GM20431 (cell line): ENCODE data around the gene DGCR6L.
"Not testable (repeated sequence)": the region's sequence is repeated elsewhere in the genome, so short reads cannot be mapped to it uniquely, and the experiment has no call there.

Experiments used
- in situ Hi-C: fragments of 300-500 bp; cut with MseI, MboI; formaldehyde crosslinking; loops from one replicate; pipeline ENCODE4 v1.15.0; 2020; ENCODE audit warnings: low sequenced_read_pairs; ENCODE audit not compliant: unreplicated experiment

DGCR6L gene

DNA sequence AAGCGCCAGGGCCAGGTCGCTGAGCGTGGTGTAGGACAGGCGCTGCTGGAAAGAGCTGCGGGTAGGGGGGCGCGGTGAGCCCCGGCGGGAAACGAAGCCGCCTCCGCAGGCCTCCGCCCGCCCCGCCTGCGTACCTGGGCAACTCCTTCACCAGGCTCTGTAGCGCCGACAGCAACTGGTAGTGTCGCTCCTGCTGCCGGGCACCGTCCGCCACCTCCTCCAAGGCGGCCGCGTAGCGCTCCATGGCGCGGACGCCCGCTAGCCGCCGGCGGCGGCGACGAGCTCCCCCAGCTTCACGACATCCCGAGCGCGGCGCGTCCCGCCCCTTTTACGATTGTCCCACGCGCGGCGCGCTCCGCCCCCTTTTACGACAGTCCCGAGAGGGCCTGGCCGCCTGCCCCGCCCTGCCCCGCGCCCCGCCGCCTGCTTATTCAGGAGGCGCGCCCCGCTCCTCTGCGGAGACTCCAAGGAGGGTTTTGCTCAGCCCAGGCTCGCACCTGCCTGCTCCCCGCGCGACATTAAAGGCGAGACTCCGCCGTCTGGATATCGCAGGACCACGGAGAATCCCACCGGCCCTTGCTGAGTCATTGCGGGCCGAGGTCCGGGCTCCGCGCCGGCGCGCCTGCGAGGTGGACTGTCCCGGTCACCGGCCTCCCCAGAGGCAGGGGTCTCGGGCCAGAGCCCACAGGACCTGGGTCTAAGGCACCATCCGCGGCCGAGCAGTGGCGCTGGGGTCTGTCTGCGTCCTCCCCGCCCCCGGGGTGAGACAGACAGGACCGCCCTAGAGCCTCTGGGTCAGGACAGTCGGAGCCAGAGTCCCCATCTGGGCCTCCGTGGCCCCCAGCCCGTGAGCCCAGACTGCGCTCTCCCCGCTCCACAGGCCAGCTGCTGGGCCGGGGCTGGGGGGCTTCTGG, at the start of gene DGCR6L:
Gene DGCR6L, minus strand, starts transcription at position 316 of the 914 bp plus-strand sequence. Its CDS starts 72 bp downstream, at position 244.
- in situ Hi-C loops: no loop called here

DNA sequence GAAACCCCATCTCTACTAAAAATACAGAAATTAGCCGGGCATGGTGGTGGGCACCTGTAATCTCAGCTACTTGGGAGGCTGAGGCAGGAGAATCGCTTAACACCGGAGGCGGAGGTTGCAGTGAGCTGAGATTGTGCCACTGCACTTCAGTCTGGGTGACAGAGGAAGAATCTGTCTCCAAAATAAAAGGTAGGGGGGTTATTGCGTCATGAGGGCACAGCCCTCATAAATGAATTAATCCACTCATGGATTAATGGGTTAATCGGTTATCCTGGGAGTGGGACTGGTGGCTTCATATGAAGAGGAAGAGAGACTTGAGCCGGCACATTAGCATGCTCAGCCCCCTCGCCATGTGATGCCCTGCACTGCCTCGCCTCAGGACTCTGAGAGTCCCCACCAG, 49.0 kb upstream of the DGCR6L start:
- in situ Hi-C loops: not testable (repeated sequence)

DNA sequence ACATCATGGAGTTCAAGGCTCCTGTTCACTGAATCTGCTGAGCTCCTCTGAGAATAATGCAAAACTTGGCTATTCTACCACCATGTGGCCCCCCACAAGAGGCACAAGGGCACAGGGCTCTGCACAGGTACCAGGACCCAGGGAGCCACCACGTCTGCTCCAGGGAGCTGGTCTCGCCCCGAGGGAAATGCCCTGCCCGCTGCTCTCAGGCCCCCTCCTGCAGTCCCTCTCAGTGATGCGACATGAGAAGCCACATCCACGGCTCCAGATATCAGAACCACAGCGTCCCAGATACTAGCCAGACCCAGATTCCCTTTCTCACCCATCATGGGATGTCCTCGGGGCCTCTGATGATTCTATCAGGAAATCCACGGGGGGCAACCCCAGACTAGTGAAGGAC, 47.0 kb upstream of the DGCR6L start:
- in situ Hi-C loops: not testable (repeated sequence)

DNA sequence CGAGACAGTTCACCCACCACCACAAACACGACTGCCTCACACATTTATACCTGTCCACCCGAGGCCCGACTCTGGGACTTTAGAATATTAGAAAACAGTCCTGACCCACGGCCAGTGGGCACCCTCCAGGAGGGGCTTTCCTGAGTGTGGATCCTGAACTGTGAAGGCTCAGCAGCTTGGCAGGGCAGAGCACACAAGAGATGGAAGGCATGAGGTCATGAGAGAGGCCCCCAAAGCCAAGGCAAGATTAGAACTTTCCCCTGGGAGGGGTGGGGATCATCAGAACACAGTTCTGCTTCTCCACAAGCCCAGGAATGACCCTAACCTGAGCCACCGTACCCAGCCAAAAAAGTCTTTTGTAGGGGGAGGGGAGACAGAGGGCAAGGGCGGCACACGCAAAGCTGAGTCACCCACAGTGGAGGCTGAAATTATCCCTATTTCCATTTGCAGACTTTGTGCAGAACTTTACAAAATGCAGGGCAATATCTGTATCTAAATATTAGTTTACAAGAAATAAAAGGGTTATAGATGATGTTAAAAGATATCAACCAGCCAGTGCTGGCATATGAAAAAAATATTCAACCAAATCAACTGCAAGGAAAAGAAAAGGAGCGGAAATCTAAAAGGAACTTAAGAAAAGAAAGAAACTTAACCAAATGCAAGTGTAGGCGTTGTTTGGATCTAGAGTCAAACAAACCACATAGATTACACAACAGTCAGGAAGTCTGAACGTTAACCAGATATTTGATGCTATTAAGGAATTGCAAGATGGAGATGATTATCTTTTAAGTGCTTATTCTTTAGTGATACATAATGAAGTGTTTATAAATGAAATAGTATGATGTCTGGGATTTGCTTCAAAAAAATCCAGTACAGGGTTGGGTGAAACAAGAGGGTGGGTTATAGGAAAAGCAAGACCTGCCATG, 44.7 kb upstream of the DGCR6L start:
- in situ Hi-C loops: not testable (repeated sequence)

DNA sequence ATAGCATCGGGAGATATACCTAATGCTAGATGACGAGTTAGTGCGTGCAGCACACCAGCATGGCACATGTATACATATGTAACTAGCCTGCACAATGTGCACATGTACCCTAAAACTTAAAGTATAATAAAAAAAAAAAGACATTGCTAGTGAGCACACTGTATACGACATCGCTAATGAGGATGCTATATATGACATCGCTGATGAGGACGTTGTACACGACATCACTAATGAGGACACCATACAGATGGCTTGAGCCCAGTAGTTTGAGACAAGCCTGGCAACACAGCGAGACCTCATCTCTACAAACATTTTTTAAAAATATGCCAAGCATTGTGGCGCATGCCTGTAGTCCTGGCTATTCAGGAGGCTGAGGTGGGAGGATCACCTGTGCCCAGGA, 42.5 kb upstream of the DGCR6L start:
- in situ Hi-C loops: not testable (repeated sequence)

DNA sequence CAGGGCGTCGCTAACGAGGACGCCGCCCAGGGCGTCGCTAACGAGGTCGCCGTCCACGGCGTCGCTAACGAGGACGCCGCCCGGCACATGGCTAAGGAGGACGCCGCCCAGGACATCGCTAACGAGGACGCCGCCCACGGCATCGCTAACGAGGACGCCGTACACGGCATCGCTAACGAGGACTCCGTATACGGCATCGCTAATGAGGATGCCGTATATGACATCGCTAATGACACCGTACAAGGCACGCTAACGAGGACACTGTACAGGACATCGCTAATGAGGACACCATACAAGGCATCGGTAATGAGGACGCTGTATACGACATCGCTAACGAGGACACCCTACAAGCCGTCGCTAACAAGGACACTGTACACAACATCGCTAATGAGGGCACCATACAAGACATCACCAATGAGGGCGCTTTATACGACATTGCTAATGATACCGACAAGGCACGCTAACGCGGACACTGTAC, 41.9 kb upstream of the DGCR6L start:
- in situ Hi-C loops: not testable (repeated sequence)

DNA sequence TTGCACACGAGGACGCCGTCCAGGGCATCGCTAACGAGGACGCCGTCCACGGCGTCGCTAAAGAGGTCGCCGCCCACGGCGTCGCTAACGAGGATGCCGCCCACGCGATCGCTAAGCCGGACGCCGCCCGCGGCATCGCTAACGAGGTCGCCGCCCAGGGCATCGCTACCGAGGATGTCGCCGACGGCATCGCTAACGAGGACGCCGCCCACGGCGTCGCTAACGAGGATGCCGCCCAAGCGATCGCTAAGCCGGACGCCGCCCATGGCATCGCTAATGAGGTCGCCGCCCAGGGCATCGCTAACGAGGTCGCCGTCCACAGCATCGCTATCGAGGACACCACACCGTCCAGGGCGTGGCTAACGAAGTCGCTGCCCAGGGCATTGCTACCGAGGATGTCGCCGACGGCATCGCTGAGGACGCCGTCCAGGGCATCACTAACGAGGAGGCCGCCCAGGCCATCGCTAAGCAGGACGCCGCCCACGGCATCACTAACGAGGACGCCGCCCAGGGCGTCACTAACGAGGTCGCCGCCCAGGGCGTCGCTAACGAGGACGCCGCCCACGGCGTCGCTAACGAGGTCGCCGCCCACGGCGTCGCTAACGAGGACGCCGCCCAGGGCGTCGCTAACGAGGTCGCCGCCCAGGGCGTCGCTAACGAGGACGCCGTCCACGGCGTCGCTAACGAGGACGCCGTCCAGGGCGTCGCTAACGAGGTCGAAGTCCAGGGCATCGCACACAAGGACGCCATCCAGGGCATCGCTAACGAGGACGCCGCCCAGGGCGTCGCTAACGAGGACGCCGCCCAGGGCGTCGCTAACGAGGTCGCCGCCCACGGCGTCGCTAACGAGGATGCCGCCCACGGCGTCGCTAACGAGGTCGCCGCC, 41.2 kb upstream of the DGCR6L start:
- in situ Hi-C loops: not testable (repeated sequence)

DNA sequence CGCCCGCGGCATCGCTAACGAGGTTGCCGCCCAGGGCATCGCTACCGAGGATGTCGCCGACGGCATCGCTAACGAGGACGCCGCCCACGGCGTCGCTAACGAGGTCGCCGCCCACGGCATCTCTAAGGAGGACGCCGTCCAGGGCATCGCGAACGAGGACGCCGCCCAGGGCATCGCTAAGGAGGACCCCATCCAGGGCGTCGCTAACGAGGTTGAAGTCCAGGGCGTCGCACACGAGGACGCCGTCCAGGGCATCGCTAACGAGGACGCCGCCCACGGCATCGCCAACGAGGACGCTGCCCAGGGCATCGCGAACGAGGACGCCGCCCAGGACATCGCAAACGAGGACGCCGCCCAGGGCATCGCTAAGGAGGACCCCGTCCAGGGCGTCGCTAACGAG, 40.4 kb upstream of the DGCR6L start:
- in situ Hi-C loops: not testable (repeated sequence)

DNA sequence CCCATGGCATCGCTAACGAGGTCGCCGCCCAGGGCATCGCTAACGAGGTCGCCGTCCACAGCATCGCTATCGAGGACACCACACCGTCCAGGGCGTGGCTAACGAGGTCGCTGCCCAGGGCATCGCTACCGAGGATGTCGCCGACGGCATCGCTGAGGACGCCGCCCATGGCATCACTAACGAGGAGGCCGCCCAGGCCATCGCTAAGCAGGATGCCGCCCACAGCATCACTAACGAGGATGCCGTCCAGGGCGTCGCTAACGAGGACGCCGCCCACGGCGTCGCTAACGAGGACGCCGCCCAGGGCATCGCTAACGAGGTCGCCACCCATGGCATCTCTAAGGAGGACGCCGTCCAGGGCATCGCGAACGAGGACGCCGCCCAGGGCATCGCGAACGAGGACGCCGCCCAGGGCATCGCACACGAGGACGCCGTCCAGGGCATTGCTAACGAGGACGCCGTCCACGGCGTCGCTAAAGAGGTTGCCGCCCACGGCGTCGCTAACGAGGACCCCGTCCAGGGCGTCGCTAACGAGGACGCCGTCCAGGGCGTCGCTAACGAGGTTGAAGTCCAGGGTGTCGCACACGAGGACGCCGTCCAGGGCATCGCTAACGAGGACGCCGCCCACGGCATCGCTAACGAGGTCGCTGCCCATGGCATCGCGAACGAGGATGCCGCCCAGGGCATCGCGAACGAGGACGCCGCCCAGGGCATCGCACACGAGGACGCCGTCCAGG, 38.8 kb upstream of the DGCR6L start:
- in situ Hi-C loops: not testable (repeated sequence)

DNA sequence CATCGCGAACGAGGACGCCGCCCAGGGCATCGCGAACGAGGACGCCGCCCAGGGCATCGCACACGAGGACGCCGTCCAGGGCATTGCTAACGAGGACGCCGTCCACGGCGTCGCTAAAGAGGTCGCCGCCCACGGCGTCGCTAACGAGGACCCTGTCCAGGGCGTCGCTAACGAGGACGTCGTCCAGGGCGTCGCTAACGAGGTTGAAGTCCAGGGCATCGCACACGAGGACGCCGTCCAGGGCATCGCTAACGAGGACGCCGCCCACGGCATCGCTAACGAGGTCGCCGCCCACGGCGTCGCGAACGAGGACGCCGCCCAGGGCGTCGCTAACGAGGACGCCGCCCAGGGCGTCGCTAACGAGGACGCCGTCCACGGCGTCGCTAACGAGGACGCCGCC, 38.1 kb upstream of the DGCR6L start:
- in situ Hi-C loops: not testable (repeated sequence)

DNA sequence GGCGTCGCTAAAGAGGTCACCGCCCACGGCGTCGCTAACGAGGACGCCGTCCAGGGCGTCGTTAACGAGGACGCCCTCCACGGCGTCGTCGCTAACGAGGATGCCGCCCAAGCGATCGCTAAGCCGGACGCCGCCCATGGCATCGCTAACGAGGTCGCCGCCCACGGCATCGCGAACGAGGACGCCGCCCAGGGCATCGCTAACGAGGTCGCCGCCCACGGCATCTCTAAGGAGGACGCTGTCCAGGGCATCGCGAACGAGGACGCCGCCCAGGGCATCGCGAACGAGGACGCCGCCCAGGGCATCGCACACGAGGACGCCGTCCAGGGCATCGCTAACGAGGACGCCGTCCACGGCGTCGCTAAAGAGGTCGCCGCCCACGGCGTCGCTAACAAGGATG, 37.0 kb upstream of the DGCR6L start:
- in situ Hi-C loops: not testable (repeated sequence)

DNA sequence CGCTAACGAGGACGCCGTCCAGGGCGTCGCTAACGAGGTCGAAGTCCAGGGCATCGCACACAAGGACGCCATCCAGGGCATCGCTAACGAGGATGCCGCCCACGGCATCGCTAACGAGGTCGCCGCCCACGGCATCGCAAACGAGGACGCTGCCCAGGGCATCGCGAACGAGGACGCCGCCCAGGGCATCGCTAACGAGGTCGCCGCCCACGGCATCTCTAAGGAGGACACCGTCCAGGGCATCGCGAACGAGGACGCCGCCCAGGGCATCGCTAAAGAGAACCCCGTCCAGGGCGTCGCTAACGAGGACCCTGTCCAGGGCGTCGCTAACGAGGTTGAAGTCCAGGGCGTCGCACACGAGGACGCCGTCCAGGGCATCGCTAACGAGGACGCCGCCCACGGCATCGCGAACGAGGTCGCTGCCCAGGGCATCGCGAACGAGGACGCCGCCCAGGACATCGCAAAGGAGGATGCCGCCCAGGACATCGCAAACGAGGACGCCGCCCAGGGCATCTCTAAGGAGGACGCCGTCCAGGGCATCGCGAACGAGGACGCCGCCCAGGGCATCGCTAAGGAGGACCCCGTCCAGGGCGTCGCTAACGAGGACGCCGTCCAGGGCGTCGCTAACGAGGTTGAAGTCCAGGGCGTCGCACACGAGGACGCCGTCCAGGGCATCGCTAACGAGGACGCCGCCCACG, 36.2 kb upstream of the DGCR6L start:
- in situ Hi-C loops: not testable (repeated sequence)

DNA sequence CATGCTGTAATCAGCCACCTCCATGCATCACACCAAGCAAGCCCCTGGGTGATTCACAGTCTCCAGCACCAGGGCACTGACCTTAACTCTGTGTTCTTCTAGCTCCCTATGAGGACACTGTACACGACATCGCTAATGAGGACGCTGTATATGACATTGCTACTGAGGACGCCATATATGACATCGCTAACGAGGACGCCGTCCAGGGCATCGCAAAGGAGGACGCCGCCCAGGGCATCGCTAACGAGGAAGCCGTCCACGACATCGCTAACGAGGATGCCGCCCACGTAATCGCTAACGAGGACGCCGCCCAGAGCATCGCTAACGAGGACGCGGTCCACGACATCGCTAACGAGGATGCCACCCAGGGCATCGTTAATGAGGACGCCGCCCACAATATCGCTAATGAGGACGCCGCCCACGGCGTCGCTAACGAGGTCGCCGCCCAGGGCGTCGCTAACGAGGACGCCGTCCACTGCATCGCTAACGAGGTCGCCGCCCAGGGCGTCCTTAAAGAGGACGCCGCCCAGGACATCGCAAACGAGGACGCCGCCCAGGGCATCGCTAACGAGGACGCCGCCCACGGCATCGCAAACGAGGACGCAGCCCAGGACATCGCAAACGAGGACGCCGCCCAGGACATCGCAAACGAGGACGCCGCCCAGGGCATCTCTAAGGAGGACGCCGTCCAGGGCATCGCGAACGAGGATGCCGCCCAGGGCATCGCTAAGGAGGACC, 34.5 kb upstream of the DGCR6L start:
- in situ Hi-C loops: no loop called here

DNA sequence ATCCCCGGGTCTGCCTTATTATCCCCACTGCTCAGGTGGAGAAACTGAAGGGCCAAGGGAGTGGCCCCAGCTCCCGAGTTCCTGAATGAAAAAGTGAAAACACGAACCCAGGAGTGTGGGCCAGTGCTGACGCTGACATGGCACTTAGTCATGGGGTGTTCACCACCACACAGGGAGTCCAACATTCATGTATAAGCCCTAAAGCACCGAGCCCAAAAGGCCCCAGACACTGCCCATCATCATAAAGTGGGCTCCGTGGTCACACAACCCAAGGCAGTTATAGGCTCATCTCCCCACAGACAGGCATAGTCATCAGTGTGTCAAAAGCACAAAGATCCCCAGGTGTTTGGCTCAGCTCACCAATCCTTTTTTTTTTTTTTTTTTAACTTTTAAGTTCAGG, 32.7 kb upstream of the DGCR6L start:
- in situ Hi-C loops: not testable (repeated sequence)

DNA sequence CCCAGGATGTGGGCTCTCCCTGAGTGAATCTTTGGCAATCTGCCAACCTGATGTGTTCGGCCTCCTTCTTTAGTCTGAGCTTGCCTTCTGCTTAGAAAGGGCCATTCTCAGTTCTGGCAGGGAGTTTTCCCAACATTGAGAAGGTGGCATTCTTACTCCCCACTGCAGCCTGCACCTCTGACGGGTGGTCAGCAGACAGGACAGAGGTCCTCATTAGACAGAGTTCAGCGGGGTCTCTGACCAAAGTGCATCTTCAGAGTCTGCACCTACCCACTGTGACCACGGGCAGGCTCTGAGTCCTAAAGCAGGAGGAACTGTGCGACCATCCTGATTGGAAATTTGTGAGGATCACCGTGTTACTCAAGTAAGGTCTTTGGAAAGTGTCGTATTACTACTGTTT, 26.7 kb upstream of the DGCR6L start:
- in situ Hi-C loops: not testable (repeated sequence)

DNA sequence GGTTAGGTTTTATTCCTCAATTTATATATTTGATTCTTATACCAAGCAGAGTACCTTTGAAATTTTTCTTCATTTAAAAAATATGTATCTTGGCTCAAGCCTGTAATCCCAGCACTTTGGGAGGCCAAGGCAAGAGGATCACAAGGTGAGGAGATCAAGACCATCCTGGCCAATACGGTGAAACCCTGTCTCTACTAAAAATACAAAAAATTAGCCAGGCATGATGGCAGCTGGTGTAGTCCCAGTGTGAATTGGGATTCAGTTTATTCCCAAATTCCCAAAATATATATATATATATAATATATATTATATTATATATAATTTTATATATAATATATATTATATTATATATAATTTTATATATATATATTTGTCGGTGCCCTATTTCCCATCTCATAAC, 18.4 kb upstream of the DGCR6L start:
- in situ Hi-C loops: not testable (repeated sequence)

DNA sequence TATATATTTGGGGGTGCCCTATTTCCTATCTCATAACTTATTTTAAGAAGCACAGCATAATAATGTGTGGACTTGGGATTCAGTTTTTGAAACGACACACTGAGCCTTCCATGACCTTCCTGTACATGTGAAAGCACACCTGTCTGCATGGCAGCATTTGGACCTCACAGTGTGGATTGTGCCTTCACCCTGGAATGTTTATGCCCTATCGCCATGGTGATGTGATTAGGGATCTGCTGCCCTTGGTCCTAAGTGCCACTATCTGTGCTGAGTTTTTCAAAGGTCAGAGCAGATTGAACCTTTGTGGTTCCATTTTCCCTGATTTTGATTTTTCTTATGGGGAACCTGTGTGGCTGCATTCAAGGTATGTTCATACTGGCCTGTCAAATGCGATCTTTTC, 17.9 kb upstream of the DGCR6L start:
- in situ Hi-C loops: not testable (repeated sequence)

DNA sequence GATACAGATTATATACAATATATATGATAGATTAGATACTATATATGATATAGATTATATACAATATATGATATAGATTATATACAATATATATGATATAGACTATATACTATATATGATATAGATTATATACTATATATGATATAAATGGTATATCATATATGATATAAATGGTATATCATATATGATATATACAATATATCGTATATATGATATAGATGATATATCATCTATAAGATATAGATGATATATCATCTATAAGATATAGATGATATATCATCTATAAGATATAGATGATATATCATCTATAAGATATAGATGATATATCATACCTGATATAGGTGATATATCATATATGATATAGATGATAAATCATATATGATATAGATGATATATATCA, 16.7 kb upstream of the DGCR6L start:
- in situ Hi-C loops: not testable (repeated sequence)
